GM12891 (cell line): ENCODE results near the gene PER2.

ENCODE experiments used
- DNase-seq: peaks from one replicate; pipeline ENCODE4 v3.0.0; 2011; ENCODE audit warnings: low spot score; ENCODE audit not compliant: insufficient read length
- FAIRE-seq: peaks from 2 replicates; lab custom pipeline; 2011; peaks lifted over from hg19 to GRCh38; lab: Jason Lieb, UNC
- PAX5 ChIP-seq: IDR thresholded peaks from 2 replicates; pipeline ENCODE4 v1.6.1; 2011; ENCODE audit warnings: low read length, moderate library complexity, mild to moderate bottlenecking; ENCODE audit not compliant: insufficient read depth, severe bottlenecking
- POLR2A ChIP-seq: IDR thresholded peaks from 2 replicates; pipeline ENCODE4 v1.6.1; 2011; ENCODE audit warnings: low read depth, low read length, control low read depth
- POLR2AphosphoS5 ChIP-seq: IDR thresholded peaks from 2 replicates; pipeline ENCODE4 v1.6.1; 2011; ENCODE audit warnings: low read depth, low read length, control low read depth
- POU2F2 ChIP-seq: IDR thresholded peaks from 2 replicates; pipeline ENCODE4 v1.6.1; 2011; ENCODE audit warnings: low read depth, mild to moderate bottlenecking, control low read depth, low read length, moderate library complexity
- SPI1 ChIP-seq: IDR thresholded peaks from 2 replicates; pipeline ENCODE4 v1.6.1; 2011; ENCODE audit warnings: low read depth, low read length, control low read depth
- TAF1 ChIP-seq: IDR thresholded peaks from 2 replicates; pipeline ENCODE4 v1.6.1; 2011; ENCODE audit warnings: low read depth, low read length, control low read depth

Gene PER2

GRCh38 chr2:238224356-238225035 is 63.9 kb downstream of the PER2 start:
- no peak for TF ChIP-seq POU2F2
- TF ChIP-seq POLR2A = no peak
- no peak for TF ChIP-seq POLR2AphosphoS5
- TF ChIP-seq SPI1 = no peak
- no peak for TF ChIP-seq PAX5
- no peak for TF ChIP-seq TAF1
- FAIRE-seq (no peak), DNase-seq (no peak)

GRCh38 chr2:238220892-238221521 is 67.4 kb downstream of the PER2 start:
- peak; percentile 20 for FAIRE-seq
- no peak for TF ChIP-seq TAF1
- TF ChIP-seq SPI1 = peak; percentile 57; the same call in 1 of the 2 replicates
- no peak for TF ChIP-seq PAX5
- TF ChIP-seq POLR2AphosphoS5 = no peak
- TF ChIP-seq POLR2A = no peak
- TF ChIP-seq POU2F2 = no peak
- DNase-seq = no peak

- FAIRE-seq (no peak), DNase-seq (no peak)
- TF ChIP-seq POU2F2 (no peak), PAX5 (no peak), POLR2AphosphoS5 (no peak), TAF1 (no peak), POLR2A (no peak), SPI1 (no peak)
Observed at GRCh38 chr2:238220274-238220891, 68.0 kb downstream of the PER2 start.

GRCh38 chr2:238216651-238217184 is 71.7 kb downstream of the PER2 start:
- DNase-seq (no peak), FAIRE-seq (no peak)
- TF ChIP-seq TAF1 (no peak), POLR2AphosphoS5 (no peak), POLR2A (no peak), POU2F2 (no peak), PAX5 (no peak), SPI1 (no peak)

GRCh38 chr2:238207006-238207405 is 81.4 kb downstream of the PER2 start:
- no peak for TF ChIP-seq PAX5
- no peak for TF ChIP-seq POLR2AphosphoS5
- TF ChIP-seq TAF1 = no peak
- TF ChIP-seq POU2F2 = no peak
- TF ChIP-seq SPI1 = no peak
- TF ChIP-seq POLR2A = no peak
- FAIRE-seq = no peak
- no peak for DNase-seq

- FAIRE-seq (peak; percentile 78), DNase-seq (no peak)
- TF ChIP-seq PAX5 (no peak), SPI1 (0 out of 2 replicates have a peak, but pooled peaks have one; percentile 11)
Observed at GRCh38 chr2:238203973-238204683, 84.3 kb downstream of the PER2 start.

- TF ChIP-seq POLR2A (peak; percentile 71), PAX5 (no peak), POLR2AphosphoS5 (peak; percentile 69), POU2F2 (no peak)
- FAIRE-seq = peak; percentile 95
Observed at GRCh38 chr2:238203094-238203972, 85.1 kb downstream of the PER2 start, which contains the start of gene ILKAP. TSS of gene ILKAP (minus strand) at chr2:238203695. CDS start at chr2:238203553, 142 bp downstream.

GRCh38 chr2:238202326-238203093 is 85.9 kb downstream of the PER2 start:
- DNase-seq (peak; percentile 19), FAIRE-seq (peak; percentile 56)
- TF ChIP-seq POU2F2 (no peak), POLR2AphosphoS5 (no peak), SPI1 (no peak), POLR2A (no peak), TAF1 (no peak), PAX5 (no peak)

More at GRCh38 chr2:238203094-238203972, 85.1 kb downstream of the PER2 start, which contains the start of gene ILKAP:
- DNase-seq = peak; percentile 99
